ENCODE results near the gene LOC101059915.
A peak's percentile ranks its signal among the peaks of the same experiment; 100 is the strongest.

Gene LOC101059915

GRCh38 chrX:71619986-71620385 lies 47.4 kb upstream of the LOC101059915 start:
- H3K9me3 ChIP-seq: no peaks in the 10 kb centered on the region
- no peak overlapping the region for H3K4me3 ChIP-seq
- peaks cover 0 to 19% of the 10 kb centered on the region in 2 donors for H3K4me1 ChIP-seq
- DNase-seq (ENCODE audit: low spot score): no peak
- no peaks in the 10 kb centered on the region for H3K27me3 ChIP-seq
- TF ChIP-seq CTCF (IDR thresholded peaks at IDR 0.05): no peak
- H3K27ac ChIP-seq: no peak overlapping the region
- no peaks in the 10 kb centered on the region for H3K36me3 ChIP-seq

GRCh38 chrX:71621603-71622002 lies 45.7 kb upstream of the LOC101059915 start:
- peak overlapping the region in 1 of 2 donors; percentile 23 for H3K27ac ChIP-seq
- H3K36me3 ChIP-seq: no peaks in the 10 kb centered on the region
- TF ChIP-seq CTCF (IDR thresholded peaks at IDR 0.05): no peak
- no peak for DNase-seq (ENCODE audit: low spot score)
- H3K27me3 ChIP-seq: no peaks in the 10 kb centered on the region
- peaks cover 0 to 19% of the 10 kb centered on the region in 2 donors for H3K4me1 ChIP-seq
- no peak overlapping the region for H3K4me3 ChIP-seq
- H3K9me3 ChIP-seq: no peaks in the 10 kb centered on the region

- Histone ChIP-seq H3K27ac (peak overlapping the region; percentile 46 to 69), H3K9me3 (no peaks in the 10 kb centered on the region), H3K27me3 (no peaks in the 10 kb centered on the region), H3K36me3 (no peaks in the 10 kb centered on the region), H3K4me1 (peaks cover 0 to 19% of the 10 kb centered on the region in 2 donors), H3K4me3 (no peak overlapping the region)
- no peak for DNase-seq (ENCODE audit: low spot score)
- TF ChIP-seq CTCF (IDR thresholded peaks at IDR 0.05): no peak
Measured at GRCh38 chrX:71622032-71622575, 45.2 kb upstream of the LOC101059915 start.

GRCh38 chrX:71622576-71623450 lies 44.5 kb upstream of the LOC101059915 start:
- TF ChIP-seq CTCF (IDR thresholded peaks at IDR 0.05): peak; percentile 9 to 24
- DNase-seq (ENCODE audit: low spot score): peak; percentile 74
- Histone ChIP-seq H3K4me1 (peaks cover 0 to 19% of the 10 kb centered on the region in 2 donors), H3K4me3 (no peak overlapping the region), H3K27ac (peak overlapping the region; percentile 46 to 69), H3K9me3 (no peaks in the 10 kb centered on the region), H3K36me3 (no peaks in the 10 kb centered on the region), H3K27me3 (no peaks in the 10 kb centered on the region)

GRCh38 chrX:71623714-71624113 lies 43.6 kb upstream of the LOC101059915 start:
- H3K36me3 ChIP-seq: no peaks in the 10 kb centered on the region
- no peaks in the 10 kb centered on the region for H3K9me3 ChIP-seq
- H3K27ac ChIP-seq: no peak overlapping the region
- no peaks in the 10 kb centered on the region for H3K27me3 ChIP-seq
- TF ChIP-seq CTCF (IDR thresholded peaks at IDR 0.05): no peak
- H3K4me3 ChIP-seq: no peak overlapping the region
- DNase-seq (ENCODE audit: low spot score): no peak
- H3K4me1 ChIP-seq: peaks cover 0 to 19% of the 10 kb centered on the region in 2 donors
